Vagina (tissue), 2 donors: ENCODE data around the gene BLOC1S4. TPM values are rescaled to one million over a fixed set of nuclear protein-coding genes. Genes with fewer than 3 reads are reported as not detected.

Experiments used
- DNase-seq, 2 donors: peaks; one replicate each; pipeline ENCODE4 v3.0.0-alpha.2; 2017; ENCODE audit errors: extremely low spot score in 2 of 2
- H3K27ac ChIP-seq: fragments of 200-600 bp; sonication (generic); one replicate; pipeline ENCODE4 v1.5.1; 2019
- H3K27me3 ChIP-seq: fragments of 200-600 bp; sonication (generic); one replicate; pipeline ENCODE4 v1.5.1; 2019
- H3K36me3 ChIP-seq, 2 donors: fragments of 200-600 bp; sonication (generic); one replicate each; pipeline ENCODE4 v1.5.1; 2017 to 2019
- H3K4me1 ChIP-seq: fragments of 200-600 bp; sonication (generic); one replicate; pipeline ENCODE4 v1.5.1; 2019
- H3K4me3 ChIP-seq, 2 donors: fragments of 200-600 bp; sonication (generic); 1 replicate in 1 of 2; 2 replicates in 1 of 2; pipeline ENCODE4 v1.5.1; 2016 to 2019
- H3K9me3 ChIP-seq: fragments of 200-600 bp; sonication (generic); one replicate; pipeline ENCODE4 v1.5.1; 2019
- POLR2A ChIP-seq, 2 donors: fragments of 450-650 bp; IDR thresholded peaks; one replicate each; pipeline ENCODE4 v1.6.1; 2017; ENCODE audit warnings: antibody characterized with exemption in 2 of 2, mild to moderate bottlenecking in 2 of 2, moderate library complexity in 2 of 2
- POLR2AphosphoS5 ChIP-seq, 2 donors: sonication (generic); formaldehyde crosslinking; IDR thresholded peaks; one replicate each; pipeline ENCODE4 v1.9.0; 2017; ENCODE audit warnings: antibody characterized with exemption in 2 of 2, mild to moderate bottlenecking in 2 of 2, low read depth in 1 of 2; ENCODE audit not compliant: insufficient read depth in 1 of 2
- intact Hi-C: fragments of 100-400 bp; cut with DNase I; formaldehyde crosslinking; loops from one replicate; pipeline ENCODE4 v1.15.1; 2023
- total RNA-seq: library from RNA; depleted of rRNA; stranded (reverse); fragments of >200 nt; gene quantifications from one replicate; pipeline ENCODE4 v1.2.3, GENCODE V29; 2016
- TF ChIP-seq, protein P1 (sequence below), 3 experiments: fragments of 450-650 bp in 2 of 3; fragments of 200-600 bp in 1 of 3; sonication (generic) in 1 of 3; IDR thresholded peaks; one replicate each; pipeline ENCODE4 v1.5.1; 2017 to 2019; ENCODE audit warnings: antibody characterized with exemption in 3 of 3, mild to moderate bottlenecking in 2 of 3, moderate library complexity in 2 of 3

BLOC1S4 gene
- total RNA-seq, 1 donor from 2014 or later = 34.9 TPM

DNA sequence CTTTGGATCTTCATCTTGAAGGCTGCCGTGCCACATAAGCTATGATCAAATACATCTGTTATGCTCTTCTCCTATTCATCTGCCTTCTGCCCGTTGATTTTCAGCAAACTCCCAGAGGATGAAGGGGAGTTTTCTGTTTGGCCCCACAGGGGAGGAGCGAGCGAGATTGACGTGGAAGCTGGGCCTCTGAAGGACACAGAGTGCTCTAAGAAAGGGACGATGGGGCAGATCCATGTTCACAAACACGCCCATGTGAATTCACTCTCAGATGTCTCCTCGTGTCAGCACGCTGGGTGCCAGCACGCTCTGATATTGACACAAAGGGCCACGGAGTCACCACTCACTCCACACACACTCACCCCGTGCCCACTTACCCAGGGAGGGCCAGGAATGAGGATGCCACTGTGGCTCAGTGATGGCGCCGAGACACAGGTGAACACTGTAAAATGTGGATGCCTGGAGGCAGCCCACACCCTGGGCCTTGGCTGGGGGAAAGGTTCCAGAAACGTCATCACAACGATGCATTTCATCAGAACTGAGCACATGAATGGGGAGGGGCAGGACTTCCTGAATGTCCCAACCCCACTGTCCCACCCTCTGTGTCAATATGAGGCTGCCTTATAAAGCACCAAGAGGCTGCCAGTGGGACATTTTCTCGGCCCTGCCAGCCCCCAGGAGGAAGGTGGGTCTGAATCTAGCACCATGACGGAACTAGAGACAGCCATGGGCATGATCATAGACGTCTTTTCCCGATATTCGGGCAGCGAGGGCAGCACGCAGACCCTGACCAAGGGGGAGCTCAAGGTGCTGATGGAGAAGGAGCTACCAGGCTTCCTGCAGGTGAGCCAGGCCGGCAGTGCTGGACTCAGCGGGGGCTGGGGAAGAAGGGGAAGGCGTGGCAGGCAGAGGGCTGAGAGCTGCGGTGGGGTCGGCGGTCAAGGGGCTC is 22.5 kb upstream of the BLOC1S4 start, which contains the start of gene S100P:
S100P (plus strand) TSS at position 648 of the 946 bp plus-strand sequence; CDS start at position 703, 55 bp downstream.
- DNase-seq = no peak
- intact Hi-C loops = no loop called here
- Histone ChIP-seq H3K9me3 (no peaks in the 10 kb centered on the region), H3K27me3 (no peaks in the 10 kb centered on the region), H3K4me3 (no peak within 1 kb of the TSS), H3K4me1 (peaks cover 69% of the 10 kb centered on the region), H3K36me3 (no peaks in the 10 kb centered on the region), H3K27ac (peak within 1 kb of the TSS; percentile 67)
- TF ChIP-seq POLR2AphosphoS5 (IDR thresholded peaks at IDR 0.05; ENCODE audit: insufficient read depth in 1 of 2, low read depth in 1 of 2) = peak in 1 of 2 donors; percentile 12
- TF ChIP-seq POLR2A (IDR thresholded peaks at IDR 0.05) = no peak
- TF ChIP-seq, protein P1, sequence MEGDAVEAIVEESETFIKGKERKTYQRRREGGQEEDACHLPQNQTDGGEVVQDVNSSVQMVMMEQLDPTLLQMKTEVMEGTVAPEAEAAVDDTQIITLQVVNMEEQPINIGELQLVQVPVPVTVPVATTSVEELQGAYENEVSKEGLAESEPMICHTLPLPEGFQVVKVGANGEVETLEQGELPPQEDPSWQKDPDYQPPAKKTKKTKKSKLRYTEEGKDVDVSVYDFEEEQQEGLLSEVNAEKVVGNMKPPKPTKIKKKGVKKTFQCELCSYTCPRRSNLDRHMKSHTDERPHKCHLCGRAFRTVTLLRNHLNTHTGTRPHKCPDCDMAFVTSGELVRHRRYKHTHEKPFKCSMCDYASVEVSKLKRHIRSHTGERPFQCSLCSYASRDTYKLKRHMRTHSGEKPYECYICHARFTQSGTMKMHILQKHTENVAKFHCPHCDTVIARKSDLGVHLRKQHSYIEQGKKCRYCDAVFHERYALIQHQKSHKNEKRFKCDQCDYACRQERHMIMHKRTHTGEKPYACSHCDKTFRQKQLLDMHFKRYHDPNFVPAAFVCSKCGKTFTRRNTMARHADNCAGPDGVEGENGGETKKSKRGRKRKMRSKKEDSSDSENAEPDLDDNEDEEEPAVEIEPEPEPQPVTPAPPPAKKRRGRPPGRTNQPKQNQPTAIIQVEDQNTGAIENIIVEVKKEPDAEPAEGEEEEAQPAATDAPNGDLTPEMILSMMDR (IDR thresholded peaks at IDR 0.05) = no peak

DNA sequence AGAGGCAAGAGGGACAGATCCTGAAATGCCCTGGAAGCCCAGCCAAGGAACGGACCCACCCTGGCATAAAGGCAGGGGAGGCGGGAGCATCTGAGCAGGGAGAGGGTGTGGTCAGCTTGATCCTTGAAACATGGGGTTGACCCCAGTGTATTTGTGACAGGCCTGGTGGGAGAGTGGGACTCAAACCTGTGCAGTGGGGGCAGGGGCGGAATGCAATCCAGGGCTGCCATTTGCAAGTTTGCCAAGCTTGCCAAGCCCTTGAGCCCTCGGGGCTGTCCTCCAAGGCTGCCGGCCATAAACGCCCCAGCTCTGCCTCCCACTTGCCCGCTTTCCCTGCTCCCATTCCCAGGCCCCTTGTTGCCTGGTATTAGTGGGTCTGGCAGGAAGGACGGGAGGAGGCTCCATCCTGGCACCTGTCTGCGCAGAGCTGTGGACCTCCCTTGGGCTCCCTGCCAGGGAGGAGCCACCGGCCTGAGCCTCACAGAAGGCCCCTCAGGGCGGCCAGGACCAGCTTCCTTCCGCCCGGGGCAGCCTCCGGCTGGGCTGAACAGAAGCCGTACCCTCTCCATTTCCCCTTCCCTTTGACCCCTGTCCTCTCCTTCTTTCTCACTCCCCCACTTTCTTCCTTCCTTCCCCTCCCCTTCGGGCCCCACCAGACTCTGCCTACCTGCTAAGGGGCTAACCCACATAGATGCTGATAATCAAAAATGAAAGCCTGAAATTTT is 21.6 kb upstream of the BLOC1S4 start:
- TF ChIP-seq, protein P1 (IDR thresholded peaks at IDR 0.05) = no peak
- no peak for TF ChIP-seq POLR2A (IDR thresholded peaks at IDR 0.05)
- Histone ChIP-seq H3K36me3 (no peaks in the 10 kb centered on the region), H3K27ac (peak overlapping the region; percentile 67), H3K4me3 (no peak overlapping the region), H3K9me3 (no peaks in the 10 kb centered on the region), H3K4me1 (peaks cover 60% of the 10 kb centered on the region), H3K27me3 (no peaks in the 10 kb centered on the region)
- intact Hi-C loops = no loop called here
- no peak for DNase-seq

- Histone ChIP-seq H3K9me3 (no peaks in the 10 kb centered on the region), H3K4me1 (peaks cover 50% of the 10 kb centered on the region), H3K36me3 (no peaks in the 10 kb centered on the region), H3K4me3 (no peak overlapping the region), H3K27me3 (no peaks in the 10 kb centered on the region), H3K27ac (peak overlapping the region; percentile 55)
- no peak for DNase-seq
- intact Hi-C loops = no loop called here
- TF ChIP-seq POLR2AphosphoS5 (IDR thresholded peaks at IDR 0.05; ENCODE audit: insufficient read depth in 1 of 2, low read depth in 1 of 2) = peak in 1 of 2 donors; percentile 34
- TF ChIP-seq POLR2A (IDR thresholded peaks at IDR 0.05) = no peak
Measured at GRCh38 chr4:6695660-6696610, 20.0 kb upstream of the BLOC1S4 start.

DNA sequence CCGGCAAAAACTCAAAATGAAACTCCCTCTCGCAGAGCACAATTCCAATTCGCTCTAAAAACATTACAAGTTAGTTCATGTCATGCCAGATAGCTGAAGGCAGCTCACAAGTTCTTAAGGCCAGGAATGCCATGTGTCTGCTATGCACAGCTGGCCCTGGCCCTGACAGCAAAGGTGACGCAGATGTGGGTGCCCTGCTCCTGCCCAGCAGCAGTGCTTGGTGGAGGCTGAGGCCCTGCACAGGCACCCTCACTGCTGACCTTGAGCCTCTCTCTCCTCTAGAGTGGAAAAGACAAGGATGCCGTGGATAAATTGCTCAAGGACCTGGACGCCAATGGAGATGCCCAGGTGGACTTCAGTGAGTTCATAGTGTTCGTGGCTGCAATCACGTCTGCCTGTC is 19.4 kb upstream of the BLOC1S4 start:
- no peak for DNase-seq
- Histone ChIP-seq H3K36me3 (no peaks in the 10 kb centered on the region), H3K4me3 (no peak overlapping the region), H3K9me3 (no peaks in the 10 kb centered on the region), H3K4me1 (peaks cover 50% of the 10 kb centered on the region), H3K27ac (peak overlapping the region; percentile 12), H3K27me3 (no peaks in the 10 kb centered on the region)
- intact Hi-C loops = no loop called here
- TF ChIP-seq, protein P1 (IDR thresholded peaks at IDR 0.05) = no peak
- no peak for TF ChIP-seq POLR2A (IDR thresholded peaks at IDR 0.05)
- TF ChIP-seq POLR2AphosphoS5 (IDR thresholded peaks at IDR 0.05; ENCODE audit: insufficient read depth in 1 of 2, low read depth in 1 of 2) = peak in 1 of 2 donors; percentile 25

DNA sequence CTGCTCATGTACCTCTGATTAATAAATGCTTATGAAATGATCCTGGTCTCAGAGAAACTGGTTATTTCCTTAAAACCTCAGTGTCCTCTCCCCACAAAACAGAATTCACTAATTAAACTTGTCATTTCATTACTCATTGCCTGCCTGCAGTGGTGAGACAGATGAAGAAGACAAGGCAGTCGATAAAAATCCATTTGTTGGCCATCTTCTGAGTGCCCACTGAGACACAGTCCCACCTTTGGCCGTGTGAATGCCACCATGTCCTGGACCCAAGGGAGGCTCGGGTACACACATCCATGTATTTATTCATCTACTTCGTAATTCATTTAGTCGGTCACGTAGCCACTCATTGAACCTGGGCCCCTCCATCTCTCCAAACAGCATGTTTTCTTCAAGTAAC is 18.8 kb upstream of the BLOC1S4 start:
- Histone ChIP-seq H3K27me3 (no peaks in the 10 kb centered on the region), H3K4me1 (peaks cover 50% of the 10 kb centered on the region), H3K36me3 (no peaks in the 10 kb centered on the region), H3K9me3 (no peaks in the 10 kb centered on the region), H3K4me3 (no peak overlapping the region), H3K27ac (peak overlapping the region; percentile 12)
- intact Hi-C loops = no loop called here
- no peak for DNase-seq
- no peak for TF ChIP-seq POLR2AphosphoS5 (IDR thresholded peaks at IDR 0.05; ENCODE audit: insufficient read depth in 1 of 2, low read depth in 1 of 2)
- no peak for TF ChIP-seq POLR2A (IDR thresholded peaks at IDR 0.05)
- TF ChIP-seq, protein P1 (IDR thresholded peaks at IDR 0.05) = no peak
